ENCODE measurements around the gene ZNF215. TPM values are rescaled to one million over a fixed set of nuclear protein-coding genes. Genes with fewer than 3 reads are reported as not detected.
"Not testable (repeated sequence)": the region's sequence is repeated elsewhere in the genome, so short reads cannot be mapped to it uniquely, and the experiment has no call there.

The ZNF215 gene
- 0.53 TPM for polyA plus RNA-seq (ENCODE audit: insufficient read length)

DNA sequence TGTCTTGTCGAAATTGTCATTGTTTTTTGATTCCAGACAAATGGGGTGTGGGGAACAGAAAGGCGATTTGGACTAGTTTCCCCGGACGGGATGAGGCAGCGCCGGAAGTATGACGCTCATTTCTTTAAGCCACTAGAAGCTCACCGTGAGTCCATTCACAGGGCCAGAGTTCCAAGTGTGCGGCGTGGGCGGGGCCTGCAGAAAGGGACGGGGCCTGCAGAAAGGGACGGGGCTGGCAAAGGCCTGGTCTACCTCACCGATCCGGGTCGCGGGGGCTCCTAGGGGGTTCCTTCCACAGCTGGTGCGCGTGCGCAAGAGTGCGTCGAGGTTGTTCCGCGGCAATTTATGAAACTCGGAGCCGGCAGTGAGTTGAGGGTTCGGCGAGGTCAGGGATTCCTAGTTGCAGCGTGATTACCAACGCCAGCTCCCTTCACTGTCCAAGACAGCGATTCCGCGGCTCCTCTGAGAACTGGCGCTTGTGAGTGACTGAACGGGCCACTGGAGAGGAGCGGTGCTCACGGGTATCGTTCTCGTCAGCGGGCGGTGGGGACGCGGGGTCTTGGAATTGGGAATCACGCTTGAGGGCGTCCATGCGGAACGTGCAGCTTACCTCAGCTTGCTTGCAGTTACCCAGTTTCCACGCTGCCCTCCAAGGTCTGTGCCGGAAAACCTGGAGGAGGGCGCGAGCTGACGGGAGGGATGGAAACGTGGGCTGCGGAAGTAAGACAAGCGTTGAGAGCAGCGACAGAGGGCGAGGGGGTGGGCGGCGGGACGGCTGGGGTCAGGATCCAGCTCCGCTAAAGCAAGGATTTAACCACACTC, at the start of gene ZNF215:
ZNF215 (plus strand) TSS at position 219 of the 822 bp plus-strand sequence. CDS start 5,847 bp downstream, outside the sequence.
- peak; percentile 64 for DNase-seq

DNA sequence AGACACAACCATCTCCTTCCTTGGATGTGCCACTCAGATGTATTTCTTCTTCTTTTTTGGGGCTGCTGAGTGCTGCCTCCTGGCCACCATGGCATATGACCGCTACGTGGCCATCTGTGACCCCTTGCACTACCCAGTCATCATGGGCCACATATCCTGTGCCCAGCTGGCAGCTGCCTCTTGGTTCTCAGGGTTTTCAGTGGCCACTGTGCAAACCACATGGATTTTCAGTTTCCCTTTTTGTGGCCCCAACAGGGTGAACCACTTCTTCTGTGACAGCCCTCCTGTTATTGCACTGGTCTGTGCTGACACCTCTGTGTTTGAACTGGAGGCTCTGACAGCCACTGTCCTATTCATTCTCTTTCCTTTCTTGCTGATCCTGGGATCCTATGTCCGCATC, 49.3 kb upstream of the ZNF215 start:
- DNase-seq: no peak

DNA sequence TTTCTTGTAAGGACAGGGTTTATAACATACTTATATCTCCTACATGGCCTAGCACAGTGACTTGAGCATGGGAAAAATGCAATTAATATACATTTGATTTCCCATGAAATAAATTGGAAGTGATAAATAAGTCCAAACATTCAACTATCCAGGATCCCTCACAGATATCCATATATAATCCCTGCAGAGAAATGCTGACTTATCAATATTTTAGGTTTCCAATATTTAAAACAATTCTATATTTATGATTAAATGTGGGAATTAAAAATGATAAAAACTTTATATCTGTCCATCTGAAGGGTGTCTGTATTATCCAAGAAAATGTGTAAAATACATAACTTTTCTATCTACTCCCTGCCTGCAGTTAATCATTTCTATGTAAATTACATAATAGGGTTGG, 43.5 kb upstream of the ZNF215 start:
- no peak for DNase-seq

DNA sequence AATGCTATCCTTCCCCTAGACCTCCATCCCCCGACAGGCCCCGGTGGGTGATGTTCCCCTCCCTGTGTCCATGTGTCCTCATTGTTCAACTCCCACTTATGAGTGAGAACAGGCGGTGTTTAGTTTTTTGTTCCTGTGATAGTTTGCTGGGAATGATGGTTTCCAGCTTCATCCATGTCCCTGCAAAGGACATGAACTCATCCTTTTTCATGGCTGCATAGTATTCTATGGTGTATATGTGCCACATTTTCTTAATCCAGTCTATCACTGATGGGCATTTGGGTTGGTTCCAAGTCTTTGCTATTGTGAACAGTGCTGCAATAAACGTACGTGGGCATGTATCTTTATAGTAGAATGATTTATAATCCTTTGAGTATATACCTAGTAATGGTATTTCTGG, 38.5 kb upstream of the ZNF215 start:
- DNase-seq: not testable (repeated sequence)

DNA sequence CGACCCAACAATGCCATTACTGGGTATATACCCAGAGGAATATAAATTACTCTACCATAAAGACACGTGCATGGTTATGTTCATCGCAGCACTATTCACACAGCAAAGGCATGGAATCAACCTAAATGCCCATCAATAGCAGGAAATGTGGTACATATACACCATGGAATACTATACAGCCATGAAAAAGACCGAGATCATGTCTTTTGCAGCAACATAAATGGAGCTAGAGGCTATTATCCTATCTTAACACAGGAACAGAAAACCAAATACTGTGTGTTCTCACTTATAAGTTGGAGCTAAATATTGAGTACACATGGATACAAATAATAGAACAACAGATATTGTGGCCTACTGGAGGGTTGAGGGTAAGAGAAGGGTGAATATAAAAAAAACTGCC, 37.4 kb upstream of the ZNF215 start:
- no peak for DNase-seq

DNA sequence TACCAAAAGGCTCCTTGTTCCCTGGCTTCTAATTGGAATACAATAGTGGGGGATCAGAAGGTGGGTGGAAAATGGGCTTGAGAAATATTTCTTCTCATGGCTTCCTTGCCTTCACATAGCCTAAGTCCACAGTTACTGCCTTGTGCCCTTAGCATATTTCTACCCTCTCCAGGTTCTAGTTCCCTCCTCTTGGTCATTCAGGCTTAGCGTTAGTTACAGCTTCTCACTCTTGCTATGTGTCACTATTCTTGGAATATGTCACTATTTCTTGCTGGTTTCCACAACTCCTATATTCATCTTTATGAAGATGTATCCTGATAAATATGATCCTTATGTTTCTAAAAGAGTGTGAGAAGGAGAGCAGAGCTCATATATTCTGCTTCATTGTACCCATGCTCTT, 36.4 kb upstream of the ZNF215 start:
- no peak for DNase-seq

DNA sequence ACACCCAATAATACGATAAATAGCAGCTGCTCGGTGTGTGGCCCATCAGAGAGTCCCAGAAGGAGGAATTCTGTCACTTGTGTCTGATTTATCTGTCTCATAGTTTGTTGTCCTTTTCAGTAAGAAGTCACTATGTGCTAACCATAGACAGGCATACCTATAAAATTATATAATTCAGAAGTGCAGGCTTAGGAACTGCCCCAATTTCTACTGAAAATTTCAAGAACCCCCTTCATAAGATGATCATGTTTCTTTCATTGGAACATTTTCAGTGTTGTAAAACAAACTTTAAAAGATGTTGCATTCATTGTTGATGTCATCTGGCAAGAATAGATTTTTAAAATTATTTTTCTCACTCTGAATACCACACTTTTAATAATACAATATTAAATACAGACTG, 33.8 kb upstream of the ZNF215 start, which contains the start of gene OR2D2:
OR2D2 (minus strand) TSS at position 101 of the 400 bp plus-strand sequence; CDS start at position 101, 0 bp downstream.
- no peak for DNase-seq

DNA sequence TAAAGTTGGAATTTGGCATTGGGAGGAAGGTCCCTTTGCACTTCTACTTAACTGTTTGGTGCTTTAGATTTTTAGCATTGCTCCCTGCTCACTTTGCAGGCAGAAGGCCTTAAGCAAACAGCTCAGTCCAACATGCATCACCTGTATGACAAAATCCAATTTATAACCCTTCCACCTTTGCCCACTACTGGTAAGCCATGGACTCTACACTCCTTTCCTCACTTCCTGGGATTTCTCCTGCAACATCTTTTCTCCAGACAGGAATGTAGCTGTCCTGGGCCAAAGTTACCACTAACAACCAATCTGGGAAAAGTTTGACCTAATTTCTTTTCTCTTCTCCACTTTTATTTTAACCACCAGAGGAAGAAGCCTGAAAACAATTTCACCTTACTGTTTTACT, 32.1 kb upstream of the ZNF215 start:
- DNase-seq: no peak

DNA sequence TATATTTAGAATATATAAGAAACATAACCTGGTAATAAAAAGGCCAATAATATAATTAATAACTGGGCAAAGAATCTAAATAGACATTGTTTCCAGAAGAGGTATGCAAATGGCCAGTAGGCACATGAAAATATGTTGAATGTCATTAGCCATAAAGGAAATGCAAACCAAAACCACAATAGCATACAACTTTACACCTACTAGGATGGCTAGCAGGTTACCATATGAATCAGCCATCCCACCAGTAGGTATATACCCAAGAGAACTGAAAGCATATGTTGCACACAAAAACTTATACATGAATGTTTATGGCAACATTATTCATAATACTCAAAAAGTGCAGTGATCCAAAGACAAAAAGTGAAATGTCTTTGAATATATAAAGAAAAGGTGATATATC, 31.2 kb upstream of the ZNF215 start:
- no peak for DNase-seq

DNA sequence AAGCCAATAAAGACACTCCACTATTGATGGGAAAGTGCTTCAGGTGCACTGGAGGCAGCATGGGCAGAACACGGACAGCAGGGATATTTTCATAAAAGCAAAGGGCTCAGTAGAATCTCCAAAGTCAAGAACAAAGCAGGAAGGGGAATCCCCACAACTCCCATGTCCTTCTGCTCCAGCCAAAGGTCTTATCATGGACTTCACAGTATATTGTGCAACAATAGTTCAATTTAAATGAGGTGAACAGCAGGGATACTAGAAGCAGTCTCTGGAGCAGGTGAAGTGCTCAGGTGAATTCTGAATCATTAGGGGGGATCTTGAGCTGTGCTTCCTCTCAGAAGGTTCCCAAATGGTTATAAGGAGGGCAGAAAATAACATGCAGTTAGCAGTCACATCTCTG, 27.3 kb upstream of the ZNF215 start:
- DNase-seq: no peak

DNA sequence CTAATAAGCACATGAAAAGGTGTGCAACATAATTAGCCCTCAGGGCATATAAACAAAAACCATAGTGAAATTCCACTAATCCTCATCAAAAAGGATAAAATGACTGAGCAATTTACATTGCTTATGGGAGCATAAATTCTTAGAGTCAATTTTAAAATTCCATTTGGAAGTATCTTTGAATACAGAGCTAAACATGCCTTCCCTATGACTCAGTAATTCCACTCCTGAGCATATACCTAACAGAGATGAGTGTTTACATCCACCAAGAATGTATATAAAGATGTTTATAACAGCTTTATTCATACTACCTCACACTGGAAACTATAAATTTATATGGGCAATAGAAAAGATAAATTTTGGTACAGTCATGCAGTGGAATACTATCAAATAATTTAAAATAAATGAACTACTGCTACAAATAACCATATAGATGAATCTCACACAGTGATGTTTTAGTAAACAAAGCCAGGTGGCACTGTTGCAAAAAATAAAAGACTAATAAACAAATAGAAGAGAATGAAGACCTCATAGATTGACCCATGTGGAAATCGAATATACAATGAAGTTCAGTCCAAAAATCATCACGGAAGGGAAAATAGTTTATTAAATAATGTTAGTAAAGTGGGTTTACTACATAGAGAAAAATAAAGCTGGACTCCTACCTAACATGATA, 25.8 kb upstream of the ZNF215 start:
- no peak for DNase-seq

DNA sequence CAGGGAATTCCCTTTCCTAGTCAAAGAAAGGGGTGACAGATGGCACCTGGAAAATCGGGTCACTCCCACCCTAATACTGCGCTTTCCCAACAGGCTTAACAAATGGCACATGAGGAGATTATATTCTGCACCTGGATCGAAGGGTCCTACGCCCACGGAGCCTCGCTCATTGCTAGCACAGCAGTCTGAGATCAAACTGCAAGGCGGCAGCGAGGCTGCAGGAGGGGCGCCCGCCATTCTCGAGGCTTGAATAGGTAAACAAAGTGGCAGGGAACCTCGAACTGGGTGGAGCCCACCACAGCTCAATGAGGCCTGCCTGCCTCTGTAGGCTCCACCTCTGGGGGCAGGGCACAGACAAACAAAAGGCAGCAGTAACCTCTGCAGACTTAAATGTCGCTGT, 21.4 kb upstream of the ZNF215 start:
- DNase-seq: not testable (repeated sequence)

DNA sequence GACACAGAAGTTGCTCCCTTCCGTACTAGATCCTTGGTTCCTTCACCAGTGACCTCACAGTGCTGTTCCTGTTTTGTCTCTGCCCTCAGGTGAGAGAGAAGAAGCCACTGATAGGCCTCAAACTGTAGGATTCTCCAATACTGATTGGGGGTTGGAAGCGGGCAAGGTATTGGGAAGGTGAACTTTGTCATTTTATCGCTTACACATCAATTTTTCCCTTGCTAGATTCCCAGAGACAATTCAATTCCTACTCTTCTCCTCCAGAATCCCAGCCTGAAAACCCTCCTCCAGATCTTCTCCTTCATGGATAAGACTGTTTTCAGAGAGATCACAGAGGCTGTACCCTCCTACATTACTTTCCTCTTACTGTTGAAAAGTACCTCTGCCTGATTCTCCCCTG, 14.8 kb upstream of the ZNF215 start:
- DNase-seq: no peak

DNA sequence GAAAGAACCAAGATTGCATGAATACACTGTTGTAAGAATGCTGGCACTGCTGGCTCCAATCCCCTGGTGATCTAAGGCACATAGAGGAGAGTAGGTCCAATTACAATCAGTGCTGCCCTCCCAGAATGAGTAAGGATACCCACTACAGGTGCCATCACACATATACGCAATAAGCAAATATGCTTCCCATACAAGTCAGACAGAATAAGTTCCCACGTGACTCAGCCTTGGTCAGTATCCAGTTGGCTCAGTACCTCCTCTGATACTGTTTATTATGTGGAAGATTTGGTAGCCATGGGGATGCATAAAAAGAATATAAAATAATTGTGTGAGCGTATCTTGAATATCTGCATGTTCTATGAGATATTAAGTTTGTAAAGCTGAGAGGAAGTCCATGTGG, 14.3 kb upstream of the ZNF215 start:
- no peak for DNase-seq

DNA sequence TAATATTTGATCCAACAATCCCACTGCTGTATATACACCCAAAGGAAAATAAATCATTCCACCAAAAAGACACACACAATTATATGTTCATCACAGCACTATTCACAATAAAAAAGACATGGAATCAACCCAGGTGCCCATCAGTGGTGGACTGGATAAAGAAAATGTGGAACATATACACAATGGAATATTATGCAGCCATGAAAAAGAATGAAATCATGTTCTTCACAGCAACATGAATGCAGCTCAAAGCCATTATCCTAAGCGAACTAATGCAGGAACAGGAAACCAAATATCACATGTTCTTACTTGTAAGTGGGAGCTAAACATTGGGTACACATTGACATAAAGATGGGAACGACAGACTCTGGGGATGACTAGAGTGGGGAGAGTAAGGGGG, 6.5 kb upstream of the ZNF215 start:
- no peak for DNase-seq

DNA sequence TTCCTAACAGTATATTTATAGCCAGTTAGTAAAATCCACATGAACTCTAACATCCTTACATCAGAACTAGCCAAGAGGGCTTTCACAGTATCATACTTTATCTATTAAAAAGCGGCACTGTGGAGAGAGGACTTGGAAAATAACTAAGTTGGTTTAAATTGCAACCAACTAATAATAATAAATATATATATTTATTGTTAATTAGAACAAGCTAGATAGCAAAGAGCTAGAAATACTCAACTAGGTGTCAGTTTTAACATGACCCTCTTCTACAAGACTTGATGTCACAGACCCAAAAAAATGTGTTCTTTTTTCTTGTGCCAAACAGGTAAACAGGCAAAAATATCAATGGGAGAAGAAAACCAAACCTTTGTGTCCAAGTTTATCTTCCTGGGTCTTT, 5.5 kb upstream of the ZNF215 start, which contains the start of gene OR2D3:
OR2D3 (plus strand) TSS at position 301 of the 400 bp plus-strand sequence; CDS start at position 301, 0 bp downstream.
- DNase-seq: no peak

DNA sequence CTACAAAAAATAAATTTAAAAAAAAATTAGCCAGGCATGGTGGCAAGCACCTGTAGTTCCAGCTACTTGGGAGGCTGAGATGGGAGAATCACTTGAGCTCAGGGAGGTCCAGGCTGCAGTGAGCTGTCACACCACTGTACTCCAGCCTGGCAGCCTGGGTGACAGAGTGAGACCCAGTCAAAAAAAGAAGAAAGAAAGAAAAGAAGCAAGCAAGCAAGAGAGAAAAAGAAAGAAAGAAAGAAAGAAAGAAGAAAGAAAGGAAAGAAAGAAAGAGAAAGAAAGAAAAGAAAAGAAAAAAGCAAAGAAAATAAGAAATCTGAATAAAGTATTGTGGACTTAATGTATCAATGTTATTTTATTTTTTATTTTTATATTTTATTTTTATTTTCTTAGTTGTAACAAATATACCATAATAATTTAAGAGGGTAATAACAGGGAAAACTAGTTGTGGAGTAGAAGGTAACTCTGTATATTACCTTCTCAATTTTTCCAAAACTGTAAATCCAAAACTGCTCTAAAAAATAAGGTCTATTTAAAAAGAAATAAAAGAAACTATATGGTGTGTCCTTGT, 1.1 kb upstream of the ZNF215 start:
- no peak for DNase-seq

DNA sequence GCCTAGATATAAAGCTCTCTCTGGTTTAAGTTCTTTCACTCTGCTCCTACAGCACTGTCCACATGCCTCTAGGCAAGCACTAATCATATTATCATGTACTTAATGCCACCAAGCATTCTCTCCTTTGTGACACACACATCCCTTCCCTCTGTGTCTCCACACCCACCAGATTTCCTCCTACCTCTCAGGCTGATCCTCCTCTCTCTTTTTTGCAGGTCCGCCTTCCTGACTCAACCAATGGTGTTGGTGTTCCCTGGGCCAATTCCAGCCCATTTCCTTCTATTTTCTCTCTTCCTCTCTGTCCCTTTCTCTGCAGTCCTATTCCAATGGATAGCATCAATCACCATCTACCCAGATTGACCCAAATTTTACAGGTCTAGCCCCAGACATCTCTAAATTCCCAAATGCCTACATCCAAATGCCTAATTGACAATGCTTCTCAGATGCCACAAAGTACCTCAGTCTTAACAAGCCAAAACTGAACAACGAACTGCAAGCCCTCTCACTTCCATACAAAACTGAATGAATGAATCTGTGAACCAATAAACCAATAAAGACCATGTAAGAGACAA, 504 bp upstream of the ZNF215 start:
- peak; percentile 19 for DNase-seq

DNA sequence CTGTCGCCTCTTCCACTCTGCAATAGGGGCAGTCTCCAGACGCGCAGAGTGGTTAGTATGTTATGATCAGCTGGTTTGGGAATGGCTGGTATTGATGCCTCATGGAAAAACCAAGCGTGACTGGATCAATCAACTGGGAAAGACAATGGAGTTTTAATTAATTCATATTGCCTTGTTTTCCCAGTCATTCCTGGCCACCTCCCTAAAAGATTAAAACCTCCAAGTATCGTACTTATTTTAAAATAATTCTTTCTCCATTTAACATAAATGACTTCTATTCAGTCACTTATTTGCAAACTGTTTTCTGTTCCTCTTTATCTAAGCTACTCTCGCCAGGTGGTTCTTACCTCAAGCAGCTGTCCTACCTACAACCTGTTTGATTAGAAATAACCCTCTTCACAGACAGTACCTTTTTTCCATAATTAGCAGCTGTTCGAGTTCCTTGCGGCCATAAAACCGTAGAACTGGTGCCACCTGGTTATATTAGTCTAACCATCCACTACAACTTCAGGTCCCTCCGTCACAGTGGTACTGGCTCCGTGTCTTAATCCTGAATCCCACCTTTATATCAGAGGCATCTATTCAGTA, 898 bp downstream of the ZNF215 start:
- peak; percentile 2 for DNase-seq

DNA sequence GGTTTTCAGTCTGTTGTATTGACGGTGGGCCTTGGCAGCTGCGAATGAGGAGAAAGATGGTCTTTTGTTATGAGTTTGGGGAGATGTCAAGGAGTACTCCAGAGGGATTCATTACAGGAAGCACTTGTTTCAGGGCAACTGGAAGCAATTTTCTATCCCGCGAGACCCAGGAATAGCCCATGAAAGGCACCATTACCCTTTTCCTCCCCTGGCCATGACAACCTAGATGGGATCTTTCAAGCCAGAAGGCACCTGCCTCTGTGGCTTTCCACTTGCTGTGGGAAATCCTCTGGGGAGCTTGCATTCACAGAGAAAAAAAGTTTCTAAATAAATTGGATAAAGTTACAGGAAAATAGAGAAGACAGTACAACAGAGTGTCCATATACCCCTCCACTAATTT, 2.7 kb downstream of the ZNF215 start:
- no peak for DNase-seq

DNA sequence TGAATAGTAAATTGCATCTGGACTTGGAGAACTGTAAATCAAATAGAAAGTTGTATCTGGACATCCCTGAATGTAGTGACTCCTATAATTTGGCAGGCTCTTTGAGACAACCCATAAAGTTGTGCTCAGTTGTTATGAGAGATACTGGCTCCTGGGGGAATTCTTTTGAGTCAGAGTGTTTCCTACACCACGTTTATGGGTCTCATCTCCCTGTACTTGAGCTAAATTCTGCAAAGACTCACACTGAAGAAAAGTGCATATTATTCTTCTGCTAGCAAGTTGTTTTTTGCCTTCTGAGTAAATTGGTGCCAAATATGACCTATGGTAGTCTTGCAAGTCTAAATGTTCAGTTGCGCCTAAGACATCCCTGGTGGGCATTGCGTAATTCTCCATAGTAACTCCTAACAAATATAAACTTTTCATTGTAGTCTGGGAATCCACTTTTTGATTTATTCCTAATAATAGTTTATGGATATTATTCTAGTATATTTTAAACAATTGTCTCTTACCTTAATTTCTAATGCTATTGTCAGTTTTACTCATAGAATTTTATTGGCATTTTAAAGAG, 5.0 kb downstream of the ZNF215 start:
- DNase-seq: peak; percentile 2

DNA sequence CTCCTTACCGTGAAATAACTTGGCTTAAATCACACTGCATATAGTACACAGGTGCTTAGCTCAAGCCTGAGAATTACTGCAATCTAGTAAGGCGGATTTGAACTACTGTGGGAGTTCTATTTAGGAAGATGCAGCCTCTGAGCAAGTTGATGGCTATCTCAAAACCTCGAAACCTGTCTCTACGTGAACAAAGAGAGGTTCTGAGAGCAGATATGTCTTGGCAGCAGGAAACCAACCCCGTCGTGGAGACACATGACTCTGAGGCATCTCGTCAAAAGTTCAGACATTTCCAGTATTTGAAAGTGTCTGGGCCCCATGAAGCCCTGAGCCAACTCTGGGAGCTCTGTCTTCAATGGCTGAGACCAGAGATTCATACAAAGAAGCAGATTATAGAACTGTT, 5.9 kb downstream of the ZNF215 start:
- DNase-seq: no peak

Measured in hindlimb muscle (tissue), 1 donor.